Uterus (tissue), 2 donors: Measurements from ENCODE around the gene CHMP6.

Source experiments
- CTCF ChIP-seq, 4 experiments: fragments of 200-600 bp in 2 of 4; fragments of 450-650 bp in 2 of 4; sonication (generic) in 2 of 4; IDR thresholded peaks; one replicate each; pipeline ENCODE4 v1.5.1; 2016 to 2019; ENCODE audit warnings: antibody characterized with exemption in 4 of 4, mild to moderate bottlenecking in 2 of 4, moderate library complexity in 1 of 4
- POLR2A ChIP-seq, 2 donors: fragments of 450-650 bp; IDR thresholded peaks; one replicate each; pipeline ENCODE4 v1.6.1; 2016; ENCODE audit warnings: antibody characterized with exemption in 2 of 2, mild to moderate bottlenecking in 1 of 2, moderate library complexity in 1 of 2

DNA sequence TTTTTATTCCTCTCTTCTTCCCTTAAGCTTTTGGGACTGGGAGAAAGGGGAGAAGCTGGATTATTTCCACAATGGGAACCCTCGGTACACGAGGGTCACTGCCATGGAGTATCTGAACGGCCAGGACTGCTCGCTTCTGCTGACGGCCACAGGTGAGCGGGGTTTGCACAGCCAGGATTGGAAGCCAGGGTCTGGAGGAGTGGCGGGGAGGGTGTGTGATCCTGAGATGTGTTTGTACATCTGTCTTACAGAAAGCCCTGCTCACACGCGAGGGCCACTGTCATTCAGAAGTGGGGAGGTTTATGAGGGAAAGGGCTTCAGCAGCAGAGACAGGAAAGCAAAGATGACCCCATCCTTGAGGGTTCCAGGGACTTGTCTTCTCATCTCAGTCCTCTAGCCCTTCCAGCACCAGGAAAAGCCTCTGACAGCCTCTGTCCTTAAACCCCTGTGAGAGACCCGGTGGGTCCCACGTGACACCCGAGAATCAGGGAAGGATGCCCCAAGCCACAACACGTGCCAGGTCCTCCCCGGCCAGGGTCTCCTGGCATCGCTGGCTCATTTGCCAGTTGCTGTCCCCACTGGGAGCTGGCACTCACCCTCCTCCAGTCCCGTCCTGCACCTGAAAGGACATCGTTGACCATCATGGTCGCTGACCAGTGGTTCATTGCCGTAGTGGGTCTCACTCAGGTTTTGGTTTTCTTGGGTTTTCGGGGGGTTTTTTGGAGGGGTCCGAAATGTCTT, 44.3 kb upstream of the CHMP6 start:
- TF ChIP-seq CTCF (IDR thresholded peaks at IDR 0.05) = no peak
- TF ChIP-seq POLR2A (IDR thresholded peaks at IDR 0.05) = no peak
